RWPE1 (cell line): ENCODE measurements around the gene TGM2.

Experiments used
- CTCF ChIA-PET: fragments of 350-600 bp; sonication (Branson Sonifier 250); formaldehyde crosslinking; extraction: SDS; loops from one replicate; lab custom pipeline; 2021; lab: Yijun Ruan, JAX
- POLR2A ChIA-PET: fragments of 400-600 bp; formaldehyde crosslinking; extraction: SDS; loops from one replicate; lab custom pipeline; 2020; ENCODE audit warnings: antibody characterized with exemption; ENCODE audit not compliant: low non-redundant PET; lab: Yijun Ruan, JAX
- DNase-seq: peaks from one replicate; pipeline ENCODE4 v3.0.0; 2012; ENCODE audit warnings: low spot score
- H3K27ac ChIP-seq: fragments of 450-650 bp; 2 replicates; pipeline ENCODE4 v1.5.1; 2017
- CTCF ChIP-seq: fragments of 450-650 bp; conservative IDR thresholded peaks from 2 replicates; pipeline ENCODE4 v1.5.1; 2017; ENCODE audit warnings: low read depth, mild to moderate bottlenecking

TGM2 gene

GRCh38 chr20:38129893-38130609 lies 35.0 kb downstream of the TGM2 start:
- TF ChIP-seq CTCF, result no peak
- CTCF ChIA-PET, result interaction anchor here (0.7 to 1.1 kb wide), 2 partner anchors 72 to 92 kb away, joined by 3 read pairs; no protein-coding TSS in a partner anchor
- POLR2A ChIA-PET, result no interaction called here
- DNase-seq, result no peak
- no peak overlapping the region for H3K27ac ChIP-seq

GRCh38 chr20:38129248-38129865 lies 35.7 kb downstream of the TGM2 start:
- CTCF ChIA-PET, result interaction anchor here (0.7 to 1.1 kb wide), 3 partner anchors 72 to 785 kb away, joined by 3 read pairs; no protein-coding TSS in a partner anchor

GRCh38 chr20:38128691-38129090 lies 36.4 kb downstream of the TGM2 start:
- CTCF ChIA-PET, result interaction anchor here (0.5 to 0.7 kb wide), 2 partner anchors 561 to 784 kb away, joined by 3 read pairs; no protein-coding TSS in a partner anchor
- H3K27ac ChIP-seq, result no peak overlapping the region
- POLR2A ChIA-PET, result no interaction called here
- no peak for DNase-seq
- no peak for TF ChIP-seq CTCF

More at GRCh38 chr20:38129248-38129865, 35.7 kb downstream of the TGM2 start:
- no peak for TF ChIP-seq CTCF
- no peak for DNase-seq
- POLR2A ChIA-PET, result no interaction called here
- no peak overlapping the region for H3K27ac ChIP-seq

- no peak overlapping the region for H3K27ac ChIP-seq
- CTCF ChIA-PET, result interaction anchor here (0.5 to 0.9 kb wide), 2 partner anchors 16 to 561 kb away, joined by 3 read pairs; no protein-coding TSS in a partner anchor
- TF ChIP-seq CTCF, result no peak
Measured at GRCh38 chr20:38127920-38128528, 37.0 kb downstream of the TGM2 start.

GRCh38 chr20:38126932-38127621 lies 38.0 kb downstream of the TGM2 start:
- DNase-seq, result peak; percentile 85
- ChIA-PET CTCF (interaction anchor here (0.9 to 1.0 kb wide), 5 partner anchors 12 to 94 kb away, joined by 3 to 4 read pairs (median 3); no protein-coding TSS in a partner anchor), POLR2A (no interaction called here)
- TF ChIP-seq CTCF, result no peak
- peak overlapping the region; percentile 62 for H3K27ac ChIP-seq

More at GRCh38 chr20:38127920-38128528, 37.0 kb downstream of the TGM2 start:
- DNase-seq, result no peak
- POLR2A ChIA-PET, result no interaction called here
